CD8-positive, alpha-beta memory T cell (primary cell): Measurements from ENCODE around the gene IL1RAPL1. TPM values are rescaled to one million over a fixed set of nuclear protein-coding genes. Genes with fewer than 3 reads are reported as not detected.
"Not testable (repeated sequence)": the region's sequence is repeated elsewhere in the genome, so short reads cannot be mapped to it uniquely, and the experiment has no call there.

Experiments used
- CTCF ChIA-PET: fragments of 350-600 bp; sonication (Branson Sonifier 250); formaldehyde crosslinking; loops from one replicate; lab custom pipeline; 2021; ENCODE audit warnings: antibody characterized with exemption; lab: Charles Lee
- POLR2A ChIA-PET: fragments of 350-600 bp; sonication (Branson Sonifier 250); formaldehyde crosslinking; loops from one replicate; lab custom pipeline; 2021; ENCODE audit warnings: antibody characterized with exemption; lab: Charles Lee
- DNase-seq, 5 donors: peaks; one replicate each; pipeline versions ENCODE4 v3.0.0 to v3.0.0-alpha.2; 2020 to 2022; ENCODE audit warnings: mixed read lengths in 1 of 5
- H3K27ac ChIP-seq: one replicate; pipeline ENCODE4 v1.7.0; 2013; ENCODE audit warnings: low read depth, mild to moderate bottlenecking, low read length, moderate library complexity
- H3K27me3 ChIP-seq: 2 replicates; pipeline ENCODE4 v1.7.0; 2013; ENCODE audit warnings: low read length, mild to moderate bottlenecking; ENCODE audit not compliant: insufficient read depth, poor library complexity, severe bottlenecking
- H3K36me3 ChIP-seq: 2 replicates; pipeline ENCODE4 v1.7.0; 2013; ENCODE audit warnings: mild to moderate bottlenecking, low read length, moderate library complexity; ENCODE audit not compliant: insufficient read depth
- H3K4me1 ChIP-seq: 2 replicates; pipeline ENCODE4 v1.7.0; 2013; ENCODE audit warnings: mild to moderate bottlenecking, low read length, moderate library complexity; ENCODE audit not compliant: insufficient read depth
- H3K4me3 ChIP-seq: 2 replicates; pipeline ENCODE4 v1.7.0; 2013; ENCODE audit warnings: mild to moderate bottlenecking, low read length
- H3K9me3 ChIP-seq: 2 replicates; pipeline ENCODE4 v1.7.0; 2013; ENCODE audit warnings: mild to moderate bottlenecking, low read length
- H3K27ac Mint-ChIP-seq, 8 donors: one replicate each; pipeline ENCODE4 v1.8.0; 2020 to 2021; ENCODE audit warnings: mixed read lengths in 8 of 8, mild to moderate bottlenecking in 6 of 8, inconsistent platforms in 3 of 8, moderate library complexity in 3 of 8
- H3K27me3 Mint-ChIP-seq, 2 donors: one replicate each; pipeline ENCODE4 v1.8.0; 2020 to 2021; ENCODE audit warnings: mixed read lengths in 2 of 2, mild to moderate bottlenecking in 1 of 2, moderate library complexity in 1 of 2
- H3K36me3 Mint-ChIP-seq, 3 donors: one replicate each; pipeline ENCODE4 v1.8.0; 2020 to 2021; ENCODE audit warnings: mixed read lengths in 3 of 3, inconsistent platforms in 1 of 3, mild to moderate bottlenecking in 1 of 3
- H3K4me1 Mint-ChIP-seq, 3 donors: one replicate each; pipeline ENCODE4 v1.8.0; 2020 to 2021; ENCODE audit warnings: mixed read lengths in 3 of 3, inconsistent platforms in 1 of 3, mild to moderate bottlenecking in 1 of 3
- H3K4me3 Mint-ChIP-seq, 7 donors: one replicate each; pipeline ENCODE4 v1.8.0; 2020 to 2021; ENCODE audit warnings: mixed read lengths in 7 of 7, mild to moderate bottlenecking in 6 of 7, moderate library complexity in 4 of 7, inconsistent platforms in 2 of 7
- H3K9me3 Mint-ChIP-seq, 5 donors: one replicate each; pipeline ENCODE4 v1.8.0; 2020 to 2022; ENCODE audit warnings: mixed read lengths in 5 of 5, mild to moderate bottlenecking in 3 of 5, moderate library complexity in 2 of 5, inconsistent platforms in 1 of 5
- polyA plus RNA-seq: library from polyadenylated mRNA; unstranded; fragments of 300-500 nt; fragmentation: Illumina TruSeq; gene quantifications from one replicate; pipeline ENCODE4 v1.2.3, GENCODE V29; 2021
- total RNA-seq, 2 experiments: library from RNA; stranded (reverse); gene quantifications; one replicate each; pipeline ENCODE4 v1.2.3, GENCODE V29; 2021

The IL1RAPL1 gene
- total and polyA plus RNA-seq, 3 experiments from 2014 or later = not detected

DNA sequence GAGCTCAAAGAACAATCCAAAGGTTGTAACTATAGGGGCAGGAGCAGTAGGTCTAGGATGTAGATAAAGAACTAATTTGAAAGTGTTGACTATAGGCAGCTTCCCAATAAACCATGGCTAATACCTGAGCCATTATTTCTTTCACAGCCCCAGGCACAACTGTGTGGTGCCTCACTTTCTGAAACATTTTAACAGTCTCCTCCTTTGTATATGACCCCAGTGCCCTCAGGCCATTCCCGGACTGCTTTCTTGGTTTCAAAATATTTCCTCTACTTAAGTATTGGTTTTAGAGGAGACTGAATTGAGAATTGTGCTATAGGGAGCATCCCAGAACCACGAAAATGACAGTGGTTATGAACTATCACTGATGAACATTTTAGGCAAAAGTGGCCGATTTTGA is 728.7 kb downstream of the IL1RAPL1 start:
- no peak overlapping the region for H3K27ac ChIP-seq
- Mint-ChIP-seq H3K9me3 (peaks cover 0 to 8% (median 4%) of the 10 kb centered on the region in 5 donors), H3K36me3 (no peaks in the 10 kb centered on the region), H3K4me1 (no peaks in the 10 kb centered on the region), H3K27me3 (no peaks in the 10 kb centered on the region), H3K27ac (no peak overlapping the region), H3K4me3 (no peak overlapping the region)
- H3K4me1 ChIP-seq = no peaks in the 10 kb centered on the region
- ChIA-PET CTCF (no interaction called here), POLR2A (no interaction called here)
- no peak overlapping the region for H3K4me3 ChIP-seq
- no peak for DNase-seq
- H3K27me3 ChIP-seq = no peaks in the 10 kb centered on the region
- no peaks in the 10 kb centered on the region for H3K9me3 ChIP-seq
- no peaks in the 10 kb centered on the region for H3K36me3 ChIP-seq

DNA sequence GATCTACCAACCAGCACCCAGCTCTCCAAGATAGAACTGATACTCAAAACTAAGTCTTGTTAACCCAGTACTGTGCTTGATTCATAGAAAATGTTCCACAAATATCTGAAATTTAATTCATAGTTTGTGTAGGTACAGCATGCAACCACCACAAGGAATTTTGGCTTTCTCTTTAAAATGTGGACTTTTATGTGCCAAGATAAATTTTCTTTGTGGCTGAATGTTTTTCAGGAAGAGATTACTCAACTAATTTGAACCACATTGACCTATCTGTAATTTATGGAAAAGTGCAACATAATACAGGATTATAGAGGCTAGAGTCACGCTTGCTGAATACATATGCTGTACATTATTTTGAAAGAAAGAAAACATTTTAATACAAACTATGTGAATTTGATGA is 730.8 kb downstream of the IL1RAPL1 start:
- ChIA-PET CTCF (no interaction called here), POLR2A (no interaction called here)
- H3K27me3 Mint-ChIP-seq = no peaks in the 10 kb centered on the region

DNA sequence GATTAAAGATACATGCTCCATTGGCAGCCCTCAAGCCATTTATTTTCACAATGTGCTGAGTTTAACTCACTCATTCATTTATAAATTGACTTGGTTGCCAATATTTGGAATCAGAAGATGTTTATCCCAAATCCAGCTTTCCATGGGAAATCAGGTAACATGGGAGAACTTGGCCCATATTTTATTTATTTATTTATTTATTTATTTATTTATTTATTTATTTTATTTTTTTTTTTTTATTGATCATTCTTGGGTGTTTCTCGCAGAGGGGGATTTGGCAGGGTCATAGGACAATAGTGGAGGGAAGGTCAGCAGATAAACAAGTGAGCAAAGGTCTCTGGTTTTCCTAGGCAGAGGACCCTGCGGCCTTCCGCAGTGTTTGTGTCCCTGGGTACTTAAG is 745.2 kb downstream of the IL1RAPL1 start:
- H3K36me3 Mint-ChIP-seq, POLR2A ChIA-PET, H3K4me3 Mint-ChIP-seq, H3K27ac Mint-ChIP-seq, CTCF ChIA-PET, H3K27me3 ChIP-seq, H3K4me1 ChIP-seq, H3K9me3 Mint-ChIP-seq, DNase-seq, H3K27ac ChIP-seq, H3K27me3 Mint-ChIP-seq, H3K4me1 Mint-ChIP-seq, H3K9me3 ChIP-seq, H3K36me3 ChIP-seq, H3K4me3 ChIP-seq: not testable (repeated sequence)

More for the DNA sequence above, 730.8 kb downstream of the IL1RAPL1 start:
- Mint-ChIP-seq H3K9me3 (peaks cover 3 to 7% (median 4%) of the 10 kb centered on the region in 5 donors), H3K36me3 (no peaks in the 10 kb centered on the region), H3K4me1 (no peaks in the 10 kb centered on the region), H3K4me3 (no peak overlapping the region), H3K27ac (no peak overlapping the region)
- Histone ChIP-seq H3K4me3 (no peak overlapping the region), H3K27ac (no peak overlapping the region), H3K4me1 (no peaks in the 10 kb centered on the region), H3K9me3 (no peaks in the 10 kb centered on the region), H3K36me3 (no peaks in the 10 kb centered on the region), H3K27me3 (no peaks in the 10 kb centered on the region)
- no peak for DNase-seq

DNA sequence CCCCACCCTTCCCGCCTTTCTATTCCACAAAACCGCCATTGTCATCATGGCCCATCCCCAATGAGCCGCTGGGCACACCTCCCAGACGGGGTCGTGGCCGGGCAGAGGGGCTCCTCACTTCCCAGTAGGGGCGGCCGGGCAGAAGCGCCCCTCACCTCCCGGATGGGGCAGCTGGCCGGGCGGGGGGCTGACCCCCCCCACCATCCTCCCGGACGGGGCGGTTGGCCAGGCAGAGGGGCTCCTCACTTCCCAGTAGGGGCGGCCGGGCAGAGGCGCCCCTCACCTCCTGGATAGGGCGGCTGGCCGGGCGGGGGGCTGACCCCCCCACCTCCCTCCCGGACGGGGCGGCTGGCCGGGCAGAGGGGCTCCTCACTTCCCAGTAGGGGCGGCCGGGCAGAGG is 745.8 kb downstream of the IL1RAPL1 start:
- H3K4me1 Mint-ChIP-seq, H3K9me3 Mint-ChIP-seq, H3K27me3 ChIP-seq, H3K27ac ChIP-seq, H3K27ac Mint-ChIP-seq, H3K36me3 Mint-ChIP-seq, H3K36me3 ChIP-seq, H3K4me1 ChIP-seq, H3K9me3 ChIP-seq, DNase-seq, POLR2A ChIA-PET, H3K4me3 ChIP-seq, H3K4me3 Mint-ChIP-seq, H3K27me3 Mint-ChIP-seq, CTCF ChIA-PET: not testable (repeated sequence)

DNA sequence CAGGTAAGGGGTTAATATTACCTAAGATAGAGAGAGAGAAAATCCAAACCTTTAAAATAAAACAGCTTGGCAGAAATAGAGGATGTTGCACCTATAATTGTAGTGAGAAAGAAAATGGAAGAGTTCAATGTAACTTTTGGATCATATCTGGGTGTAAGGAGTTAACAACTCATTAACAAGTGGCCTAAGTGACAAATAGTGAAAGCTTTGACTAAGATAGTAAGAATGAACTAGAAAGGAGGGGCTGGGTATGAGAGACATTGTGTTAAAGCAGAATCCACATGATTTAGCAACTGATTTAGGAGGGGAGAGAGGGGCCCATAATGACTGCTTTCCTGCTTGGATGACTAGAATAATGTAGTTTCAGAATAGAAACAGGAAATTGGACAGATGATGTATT is 761.0 kb downstream of the IL1RAPL1 start:
- Mint-ChIP-seq H3K4me1 (no peaks in the 10 kb centered on the region), H3K9me3 (peaks cover 0 to 6% (median 3%) of the 10 kb centered on the region in 5 donors), H3K27ac (no peak overlapping the region), H3K36me3 (no peaks in the 10 kb centered on the region), H3K4me3 (no peak overlapping the region), H3K27me3 (peaks cover 0 to 1% of the 10 kb centered on the region in 2 donors)
- DNase-seq = no peak
- Histone ChIP-seq H3K4me3 (no peak overlapping the region), H3K9me3 (no peaks in the 10 kb centered on the region), H3K36me3 (no peaks in the 10 kb centered on the region), H3K4me1 (no peaks in the 10 kb centered on the region), H3K27ac (no peak overlapping the region), H3K27me3 (no peaks in the 10 kb centered on the region)
- CTCF ChIA-PET = no interaction called here
- POLR2A ChIA-PET = no interaction called here

DNA sequence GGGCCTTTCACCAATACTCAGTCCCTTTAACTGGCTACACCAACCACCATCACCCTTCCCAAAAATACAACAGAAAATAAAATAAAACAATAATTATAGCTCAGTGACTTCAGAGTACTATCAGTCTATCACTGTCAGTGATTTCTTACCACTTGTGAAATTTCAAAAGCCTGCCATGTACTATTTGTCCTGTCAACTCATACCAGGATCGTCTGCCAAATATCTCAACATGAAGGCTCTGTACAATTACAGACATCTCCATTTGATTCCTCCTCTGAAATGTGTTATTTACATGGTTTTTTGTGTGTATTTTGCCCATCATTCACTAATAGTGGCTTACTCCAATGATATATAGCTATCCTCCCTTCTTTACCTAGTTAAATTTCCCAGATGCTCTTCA is 772.0 kb downstream of the IL1RAPL1 start:
- no peaks in the 10 kb centered on the region for H3K36me3 Mint-ChIP-seq
- ChIA-PET POLR2A (no interaction called here), CTCF (no interaction called here)
- Histone ChIP-seq H3K36me3 (no peaks in the 10 kb centered on the region), H3K4me1 (no peaks in the 10 kb centered on the region), H3K4me3 (no peak overlapping the region), H3K9me3 (no peaks in the 10 kb centered on the region), H3K27me3 (no peaks in the 10 kb centered on the region), H3K27ac (no peak overlapping the region)
- H3K27me3 Mint-ChIP-seq = no peaks in the 10 kb centered on the region
- H3K4me3 Mint-ChIP-seq = no peak overlapping the region
- no peak overlapping the region for H3K27ac Mint-ChIP-seq
- no peaks in the 10 kb centered on the region for H3K4me1 Mint-ChIP-seq
- peaks cover 0 to 7% (median 0%) of the 10 kb centered on the region in 5 donors for H3K9me3 Mint-ChIP-seq
- no peak for DNase-seq

DNA sequence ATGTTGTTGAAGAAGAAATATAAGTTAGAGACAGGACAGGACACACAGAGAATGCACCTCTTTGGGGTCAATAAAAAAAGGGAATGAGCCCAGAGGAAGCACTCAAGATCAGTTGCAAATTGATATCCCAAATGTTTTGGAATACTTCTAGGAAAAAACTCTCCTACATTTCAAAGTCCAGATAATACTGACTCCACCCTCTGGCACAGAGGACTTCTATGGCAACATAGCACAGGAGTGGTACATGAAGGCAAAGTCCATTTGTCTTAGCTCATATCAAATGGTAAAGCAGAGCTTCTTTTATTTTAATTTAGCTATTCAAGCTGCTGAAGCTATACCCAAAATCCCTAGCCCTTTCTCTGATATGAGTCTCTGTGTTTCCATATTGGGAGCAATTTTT is 787.5 kb downstream of the IL1RAPL1 start:
- H3K36me3 ChIP-seq, POLR2A ChIA-PET, H3K27me3 ChIP-seq, H3K9me3 ChIP-seq, H3K4me3 ChIP-seq, H3K4me1 Mint-ChIP-seq, H3K4me3 Mint-ChIP-seq, CTCF ChIA-PET, H3K36me3 Mint-ChIP-seq, H3K27me3 Mint-ChIP-seq, H3K4me1 ChIP-seq, DNase-seq, H3K27ac ChIP-seq, H3K27ac Mint-ChIP-seq: not testable (repeated sequence)
- peaks cover 0 to 21% (median 19%) of the 10 kb centered on the region in 5 donors for H3K9me3 Mint-ChIP-seq

DNA sequence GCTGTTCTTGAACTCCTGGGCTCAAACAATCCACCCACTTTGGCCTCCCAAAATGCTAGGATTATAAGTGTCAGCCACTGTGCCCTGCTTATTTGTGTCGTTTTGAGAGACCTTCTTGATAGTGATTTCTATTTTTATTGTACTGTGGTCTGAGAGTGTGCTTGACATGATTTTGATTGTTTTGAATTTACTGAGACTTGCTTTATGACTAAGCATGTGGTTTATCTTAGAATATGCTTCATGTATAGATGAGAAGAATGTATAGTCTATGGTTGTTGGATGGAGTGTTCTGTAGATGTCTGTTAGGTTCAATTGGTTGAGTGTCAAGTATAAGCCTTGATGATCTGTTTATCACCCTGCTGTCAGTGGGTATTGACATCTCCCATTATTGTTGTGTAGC is 789.3 kb downstream of the IL1RAPL1 start:
- CTCF ChIA-PET = no interaction called here

DNA sequence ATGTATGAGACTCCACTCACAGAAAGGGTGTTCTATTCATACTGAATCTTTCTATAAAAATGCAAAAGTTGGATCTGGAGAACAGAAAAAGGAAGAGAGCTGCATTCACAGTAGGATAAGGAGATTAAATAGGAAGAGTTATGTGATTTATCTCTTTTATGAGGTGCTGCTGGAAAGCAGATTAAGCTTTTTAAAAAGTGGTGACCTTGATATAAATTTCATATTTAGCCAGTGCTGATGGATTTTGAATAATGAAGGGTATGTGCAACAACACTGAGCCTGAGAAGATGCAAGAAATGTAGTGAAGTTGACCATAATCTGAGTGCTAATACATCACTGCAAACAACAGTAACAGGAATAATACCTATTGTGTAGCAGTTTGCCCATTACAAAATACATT is 795.6 kb downstream of the IL1RAPL1 start:
- Histone ChIP-seq H3K4me3 (no peak overlapping the region), H3K27ac (no peak overlapping the region), H3K36me3 (no peaks in the 10 kb centered on the region), H3K27me3 (no peaks in the 10 kb centered on the region), H3K9me3 (no peaks in the 10 kb centered on the region), H3K4me1 (no peaks in the 10 kb centered on the region)
- Mint-ChIP-seq H3K27ac (no peak overlapping the region), H3K4me3 (no peak overlapping the region), H3K36me3 (peaks cover 0 to 2% (median 0%) of the 10 kb centered on the region in 3 donors), H3K9me3 (peaks cover 0 to 10% (median 7%) of the 10 kb centered on the region in 5 donors), H3K27me3 (peaks cover 0 to 4% of the 10 kb centered on the region in 2 donors), H3K4me1 (no peaks in the 10 kb centered on the region)
- ChIA-PET POLR2A (no interaction called here), CTCF (no interaction called here)
- DNase-seq = no peak

More for the DNA sequence above, 789.3 kb downstream of the IL1RAPL1 start:
- Histone ChIP-seq H3K9me3 (no peaks in the 10 kb centered on the region), H3K4me3 (no peak overlapping the region), H3K27me3 (no peaks in the 10 kb centered on the region), H3K4me1 (no peaks in the 10 kb centered on the region), H3K36me3 (no peaks in the 10 kb centered on the region), H3K27ac (no peak overlapping the region)
- Mint-ChIP-seq H3K27ac (no peak overlapping the region), H3K4me1 (no peaks in the 10 kb centered on the region), H3K36me3 (peaks cover 0 to 2% (median 0%) of the 10 kb centered on the region in 3 donors), H3K27me3 (peaks cover 0 to 6% of the 10 kb centered on the region in 2 donors), H3K4me3 (no peak overlapping the region), H3K9me3 (peaks cover 0 to 22% (median 19%) of the 10 kb centered on the region in 5 donors)
- POLR2A ChIA-PET = no interaction called here
- no peak for DNase-seq
